Vagina (tissue), 2 donors: ENCODE data around the gene CTNNA3.

Experiments
- POLR2A ChIP-seq, 2 donors: fragments of 450-650 bp; IDR thresholded peaks; one replicate each; pipeline ENCODE4 v1.6.1; 2017; ENCODE audit warnings: antibody characterized with exemption in 2 of 2, mild to moderate bottlenecking in 2 of 2, moderate library complexity in 2 of 2
- POLR2AphosphoS5 ChIP-seq, 2 donors: sonication (generic); formaldehyde crosslinking; IDR thresholded peaks; one replicate each; pipeline ENCODE4 v1.9.0; 2017; ENCODE audit warnings: antibody characterized with exemption in 2 of 2, mild to moderate bottlenecking in 2 of 2, low read depth in 1 of 2; ENCODE audit not compliant: insufficient read depth in 1 of 2
- TF ChIP-seq, protein P1 (sequence below), 3 experiments: fragments of 450-650 bp in 2 of 3; fragments of 200-600 bp in 1 of 3; sonication (generic) in 1 of 3; IDR thresholded peaks; one replicate each; pipeline ENCODE4 v1.5.1; 2017 to 2019; ENCODE audit warnings: antibody characterized with exemption in 3 of 3, mild to moderate bottlenecking in 2 of 3, moderate library complexity in 2 of 3

DNA sequence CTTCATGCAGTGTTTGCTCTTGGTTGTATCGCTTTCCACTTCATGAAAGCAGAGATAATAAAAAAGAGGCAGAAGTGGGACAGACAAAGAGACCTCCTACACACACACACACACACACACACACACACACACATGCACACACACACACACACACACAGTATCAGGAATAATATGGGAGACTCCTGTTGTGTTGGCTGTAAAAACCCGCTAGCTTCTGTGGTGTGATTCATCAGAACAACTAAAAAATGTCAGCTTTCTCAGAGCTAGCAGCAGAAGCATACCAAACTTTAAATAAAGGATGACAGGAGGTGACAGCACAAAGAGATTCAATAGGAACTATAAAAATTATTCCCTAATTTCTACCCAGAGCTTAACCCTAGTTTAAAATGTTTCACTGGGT lies 918.3 kb downstream of the CTNNA3 start:
- TF ChIP-seq POLR2A (IDR thresholded peaks at IDR 0.05) (no peak), POLR2AphosphoS5 (IDR thresholded peaks at IDR 0.05; ENCODE audit: insufficient read depth in 1 of 2, low read depth in 1 of 2) (no peak)
- TF ChIP-seq, protein P1, sequence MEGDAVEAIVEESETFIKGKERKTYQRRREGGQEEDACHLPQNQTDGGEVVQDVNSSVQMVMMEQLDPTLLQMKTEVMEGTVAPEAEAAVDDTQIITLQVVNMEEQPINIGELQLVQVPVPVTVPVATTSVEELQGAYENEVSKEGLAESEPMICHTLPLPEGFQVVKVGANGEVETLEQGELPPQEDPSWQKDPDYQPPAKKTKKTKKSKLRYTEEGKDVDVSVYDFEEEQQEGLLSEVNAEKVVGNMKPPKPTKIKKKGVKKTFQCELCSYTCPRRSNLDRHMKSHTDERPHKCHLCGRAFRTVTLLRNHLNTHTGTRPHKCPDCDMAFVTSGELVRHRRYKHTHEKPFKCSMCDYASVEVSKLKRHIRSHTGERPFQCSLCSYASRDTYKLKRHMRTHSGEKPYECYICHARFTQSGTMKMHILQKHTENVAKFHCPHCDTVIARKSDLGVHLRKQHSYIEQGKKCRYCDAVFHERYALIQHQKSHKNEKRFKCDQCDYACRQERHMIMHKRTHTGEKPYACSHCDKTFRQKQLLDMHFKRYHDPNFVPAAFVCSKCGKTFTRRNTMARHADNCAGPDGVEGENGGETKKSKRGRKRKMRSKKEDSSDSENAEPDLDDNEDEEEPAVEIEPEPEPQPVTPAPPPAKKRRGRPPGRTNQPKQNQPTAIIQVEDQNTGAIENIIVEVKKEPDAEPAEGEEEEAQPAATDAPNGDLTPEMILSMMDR (IDR thresholded peaks at IDR 0.05) = no peak
